ENCODE measurements around the gene RBMS2.

DNA sequence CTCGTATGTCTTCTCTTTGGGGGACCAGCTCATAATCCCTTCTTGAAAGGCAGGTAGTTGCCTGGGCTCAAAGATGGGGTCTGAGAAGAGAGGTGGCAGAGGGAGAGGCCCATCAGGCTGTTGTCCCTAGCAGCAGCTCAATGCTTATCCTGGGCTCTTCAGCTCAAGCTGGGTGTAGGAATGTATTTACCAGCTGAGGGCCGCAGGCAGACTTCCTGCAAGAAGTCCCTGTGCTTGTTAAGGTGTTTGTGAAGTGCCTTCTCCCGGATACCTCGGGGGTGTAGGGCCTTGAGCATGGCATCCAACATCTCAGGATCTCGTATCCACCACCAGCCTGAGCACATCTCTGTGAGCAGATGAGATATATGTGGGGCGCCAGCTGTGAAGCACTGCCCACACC lies 79.1 kb downstream of the RBMS2 start:
- TF ChIP-seq, protein P1, sequence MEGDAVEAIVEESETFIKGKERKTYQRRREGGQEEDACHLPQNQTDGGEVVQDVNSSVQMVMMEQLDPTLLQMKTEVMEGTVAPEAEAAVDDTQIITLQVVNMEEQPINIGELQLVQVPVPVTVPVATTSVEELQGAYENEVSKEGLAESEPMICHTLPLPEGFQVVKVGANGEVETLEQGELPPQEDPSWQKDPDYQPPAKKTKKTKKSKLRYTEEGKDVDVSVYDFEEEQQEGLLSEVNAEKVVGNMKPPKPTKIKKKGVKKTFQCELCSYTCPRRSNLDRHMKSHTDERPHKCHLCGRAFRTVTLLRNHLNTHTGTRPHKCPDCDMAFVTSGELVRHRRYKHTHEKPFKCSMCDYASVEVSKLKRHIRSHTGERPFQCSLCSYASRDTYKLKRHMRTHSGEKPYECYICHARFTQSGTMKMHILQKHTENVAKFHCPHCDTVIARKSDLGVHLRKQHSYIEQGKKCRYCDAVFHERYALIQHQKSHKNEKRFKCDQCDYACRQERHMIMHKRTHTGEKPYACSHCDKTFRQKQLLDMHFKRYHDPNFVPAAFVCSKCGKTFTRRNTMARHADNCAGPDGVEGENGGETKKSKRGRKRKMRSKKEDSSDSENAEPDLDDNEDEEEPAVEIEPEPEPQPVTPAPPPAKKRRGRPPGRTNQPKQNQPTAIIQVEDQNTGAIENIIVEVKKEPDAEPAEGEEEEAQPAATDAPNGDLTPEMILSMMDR (IDR thresholded peaks at IDR 0.05; ENCODE audit: poor library complexity), result no peak
- no peak for TF ChIP-seq EZH2 (IDR thresholded peaks at IDR 0.05; ENCODE audit: borderline replicate concordance)
- TF ChIP-seq EZH2phosphoT487 (IDR thresholded peaks at IDR 0.05; ENCODE audit: low read depth, severe bottlenecking, unreplicated experiment), result no peak

All from hepatocyte (in vitro differentiated cells).